ENCODE data around the gene KRTAP29-1. TPM values are rescaled to one million over a fixed set of nuclear protein-coding genes. Genes with fewer than 3 reads are reported as not detected.
"Not testable (repeated sequence)": the region's sequence is repeated elsewhere in the genome, so short reads cannot be mapped to it uniquely, and the experiment has no call there.

Gene KRTAP29-1
- total and polyA plus RNA-seq, 9 donors: not detected

DNA sequence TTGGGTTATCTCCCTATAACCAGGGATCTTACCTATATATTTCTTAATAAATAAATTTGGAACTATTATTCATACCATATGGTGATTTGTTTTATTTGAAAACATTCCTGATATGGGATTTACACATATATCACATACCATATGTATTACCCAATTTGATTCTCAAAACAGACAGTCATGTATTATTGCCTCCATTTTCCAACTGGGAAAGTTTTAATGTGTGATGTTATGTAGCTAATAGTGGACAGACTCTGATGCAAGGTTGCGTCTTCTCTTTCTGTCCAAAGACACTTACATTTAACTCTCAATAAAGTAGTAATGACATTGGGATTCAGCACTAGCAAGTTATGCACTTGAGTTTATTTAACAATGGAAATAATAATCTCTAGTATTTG is 46.4 kb downstream of the KRTAP29-1 start:
- TF ChIP-seq EP300 (IDR thresholded peaks at IDR 0.05) (no peak), POLR2A (IDR thresholded peaks at IDR 0.05) (no peak)
- TF ChIP-seq, protein P1, sequence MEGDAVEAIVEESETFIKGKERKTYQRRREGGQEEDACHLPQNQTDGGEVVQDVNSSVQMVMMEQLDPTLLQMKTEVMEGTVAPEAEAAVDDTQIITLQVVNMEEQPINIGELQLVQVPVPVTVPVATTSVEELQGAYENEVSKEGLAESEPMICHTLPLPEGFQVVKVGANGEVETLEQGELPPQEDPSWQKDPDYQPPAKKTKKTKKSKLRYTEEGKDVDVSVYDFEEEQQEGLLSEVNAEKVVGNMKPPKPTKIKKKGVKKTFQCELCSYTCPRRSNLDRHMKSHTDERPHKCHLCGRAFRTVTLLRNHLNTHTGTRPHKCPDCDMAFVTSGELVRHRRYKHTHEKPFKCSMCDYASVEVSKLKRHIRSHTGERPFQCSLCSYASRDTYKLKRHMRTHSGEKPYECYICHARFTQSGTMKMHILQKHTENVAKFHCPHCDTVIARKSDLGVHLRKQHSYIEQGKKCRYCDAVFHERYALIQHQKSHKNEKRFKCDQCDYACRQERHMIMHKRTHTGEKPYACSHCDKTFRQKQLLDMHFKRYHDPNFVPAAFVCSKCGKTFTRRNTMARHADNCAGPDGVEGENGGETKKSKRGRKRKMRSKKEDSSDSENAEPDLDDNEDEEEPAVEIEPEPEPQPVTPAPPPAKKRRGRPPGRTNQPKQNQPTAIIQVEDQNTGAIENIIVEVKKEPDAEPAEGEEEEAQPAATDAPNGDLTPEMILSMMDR (IDR thresholded peaks at IDR 0.05): no peak
- no peaks in the 10 kb centered on the region for H3K9me3 ChIP-seq
- H3K27ac ChIP-seq: no peak overlapping the region
- H3K4me3 ChIP-seq: no peak overlapping the region
- WGBS, 3 donors: 91 to 97% (median 94%) methylated on average over 1 of the region's 1 CpG
- no peaks in the 10 kb centered on the region for H3K36me3 ChIP-seq
- intact Hi-C loops (cut with DNase I): no loop called here
- H3K27me3 ChIP-seq: no peaks in the 10 kb centered on the region
- H3K4me1 ChIP-seq (ENCODE audit: insufficient read depth): no peaks in the 10 kb centered on the region
- no peak for DNase-seq

DNA sequence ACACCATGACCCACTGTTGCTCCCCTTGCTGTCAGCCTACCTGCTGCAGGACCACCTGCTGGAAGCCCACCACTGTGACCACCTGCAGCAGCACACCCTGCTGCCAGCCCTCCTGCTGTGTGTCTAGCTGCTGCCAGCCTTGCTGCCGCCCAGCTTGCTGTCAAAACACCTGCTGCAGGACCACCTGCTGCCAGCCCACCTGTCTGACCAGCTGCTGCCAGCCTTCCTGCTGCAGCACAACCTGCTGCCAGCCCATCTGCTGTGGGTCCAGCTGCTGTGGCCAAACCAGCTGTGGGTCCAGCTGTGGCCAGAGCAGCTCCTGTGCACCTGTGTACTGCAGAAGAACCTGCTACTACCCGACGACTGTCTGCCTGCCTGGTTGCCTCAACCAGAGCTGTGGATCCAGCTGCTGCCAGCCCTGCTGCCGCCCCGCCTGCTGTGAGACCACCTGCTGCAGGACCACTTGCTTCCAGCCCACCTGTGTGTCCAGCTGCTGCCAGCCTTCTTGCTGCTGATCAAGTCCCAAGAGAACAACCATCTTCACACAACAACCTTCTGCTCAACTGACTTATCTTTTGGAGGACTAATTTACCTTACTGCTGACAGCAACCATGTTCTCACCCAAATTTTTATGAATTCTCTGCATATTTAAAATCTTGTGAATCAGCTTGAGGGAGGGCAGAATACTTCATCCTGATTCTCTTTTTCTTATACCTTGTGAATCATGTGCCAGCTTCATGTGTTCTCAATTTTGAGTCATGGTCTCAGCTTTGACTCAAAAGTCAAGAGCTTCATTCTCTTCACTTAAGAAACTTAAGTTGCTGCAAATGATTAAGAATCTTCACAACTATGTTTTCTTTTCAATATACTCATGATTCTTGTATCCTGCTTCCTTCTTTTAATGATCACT is 47.0 kb downstream of the KRTAP29-1 start, which contains the start of gene KRTAP9-9:
KRTAP9-9 (plus strand) TSS at position 4 of the 910 bp plus-strand sequence.
- intact Hi-C loops (cut with DNase I); H3K9me3 ChIP-seq; H3K4me3 ChIP-seq; H3K27me3 ChIP-seq; H3K4me1 ChIP-seq (ENCODE audit: insufficient read depth); H3K36me3 ChIP-seq; DNase-seq; H3K27ac ChIP-seq: not testable (repeated sequence)
- 66 to 79% (median 71%) methylated on average over 4 to 5 of the region's 5 CpGs for WGBS, 3 donors

DNA sequence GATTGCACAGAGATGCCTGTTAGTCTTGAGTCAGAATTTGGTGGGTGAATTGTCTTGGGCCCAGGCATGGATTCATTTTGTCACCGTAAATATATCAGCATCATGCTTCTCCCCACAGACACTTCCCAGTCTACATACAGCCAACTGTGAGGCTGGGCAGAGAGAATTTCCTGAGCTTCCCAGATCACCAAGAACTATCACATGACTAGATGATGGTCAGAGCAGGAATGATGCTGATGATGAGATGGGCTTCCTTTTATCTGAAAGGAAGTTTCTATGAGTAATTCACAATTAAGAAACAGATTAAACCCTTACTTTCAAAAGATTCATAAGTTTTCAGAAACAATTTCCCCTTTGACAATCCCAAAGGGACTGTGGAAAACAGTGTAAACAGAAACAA is 47.8 kb downstream of the KRTAP29-1 start:
- TF ChIP-seq POLR2A (IDR thresholded peaks at IDR 0.05) (no peak), EP300 (IDR thresholded peaks at IDR 0.05) (no peak)
- TF ChIP-seq, protein P1 (IDR thresholded peaks at IDR 0.05): no peak
- DNase-seq: no peak
- H3K4me3 ChIP-seq: no peak overlapping the region
- no peaks in the 10 kb centered on the region for H3K36me3 ChIP-seq
- no peaks in the 10 kb centered on the region for H3K27me3 ChIP-seq
- H3K9me3 ChIP-seq: no peaks in the 10 kb centered on the region
- H3K4me1 ChIP-seq (ENCODE audit: insufficient read depth): no peaks in the 10 kb centered on the region
- H3K27ac ChIP-seq: no peak overlapping the region
- 32 to 53% (median 47%) methylated on average over 1 of the region's 1 CpG for WGBS, 3 donors
- intact Hi-C loops (cut with DNase I): no loop called here

Small RNA genes lying within 50 kb of the gene (small RNA-seq; reads per million reads assigned to genes)
- gene KRTAP9-10P: not detected

Other genes with a start within 250 kb of the KRTAP29-1 start
Only the 30 nearest of the 37 such genes appear.
- gene KRTAP4-16, start 200.6 kb downstream of the KRTAP29-1 start, total RNA-seq: not detected
- not detected for gene KRTAP4-16, start 200.6 kb downstream of the KRTAP29-1 start, polyA plus RNA-seq
- gene KRTAP4-9, start 197.5 kb downstream of the KRTAP29-1 start, total RNA-seq: not detected
- gene KRTAP4-9, start 197.5 kb downstream of the KRTAP29-1 start, polyA plus RNA-seq: not detected
- not detected for gene KRTAP4-11, start 184.5 kb downstream of the KRTAP29-1 start, total RNA-seq
- gene KRTAP4-11, start 184.5 kb downstream of the KRTAP29-1 start, polyA plus RNA-seq: not detected
- not detected for gene KRTAP4-12, start 178.7 kb downstream of the KRTAP29-1 start, total RNA-seq
- gene KRTAP4-12, start 178.7 kb downstream of the KRTAP29-1 start, polyA plus RNA-seq: not detected
- not detected for gene KRTAP4-6, start 162.3 kb downstream of the KRTAP29-1 start, total RNA-seq
- not detected for gene KRTAP4-6, start 162.3 kb downstream of the KRTAP29-1 start, polyA plus RNA-seq
- not detected for gene KRTAP4-5, start 153.0 kb downstream of the KRTAP29-1 start, total RNA-seq
- gene KRTAP4-5, start 153.0 kb downstream of the KRTAP29-1 start, polyA plus RNA-seq: not detected
- not detected for gene KRTAP4-4, start 142.1 kb downstream of the KRTAP29-1 start, total RNA-seq
- not detected for gene KRTAP4-4, start 142.1 kb downstream of the KRTAP29-1 start, polyA plus RNA-seq
- not detected for gene KRTAP4-3, start 134.6 kb downstream of the KRTAP29-1 start, total RNA-seq
- gene KRTAP4-3, start 134.6 kb downstream of the KRTAP29-1 start, polyA plus RNA-seq: not detected
- gene KRTAP4-2, start 124.6 kb downstream of the KRTAP29-1 start, total RNA-seq: not detected
- not detected for gene KRTAP4-2, start 124.6 kb downstream of the KRTAP29-1 start, polyA plus RNA-seq
- not detected for gene KRTAP4-1, start 117.9 kb downstream of the KRTAP29-1 start, total RNA-seq
- gene KRTAP4-1, start 117.9 kb downstream of the KRTAP29-1 start, polyA plus RNA-seq: not detected
- not detected for gene KRTAP9-1, start 113.0 kb downstream of the KRTAP29-1 start, total RNA-seq
- gene KRTAP9-1, start 113.0 kb downstream of the KRTAP29-1 start, polyA plus RNA-seq: not detected
- not detected for gene KRTAP9-2, start 76.2 kb downstream of the KRTAP29-1 start, total RNA-seq
- gene KRTAP9-2, start 76.2 kb downstream of the KRTAP29-1 start, polyA plus RNA-seq: not detected
- not detected for gene KRTAP9-3, start 70.4 kb downstream of the KRTAP29-1 start, total RNA-seq
- not detected for gene KRTAP9-3, start 70.4 kb downstream of the KRTAP29-1 start, polyA plus RNA-seq
- gene KRTAP9-8, start 64.9 kb downstream of the KRTAP29-1 start, total RNA-seq: not detected
- not detected for gene KRTAP9-8, start 64.9 kb downstream of the KRTAP29-1 start, polyA plus RNA-seq
- gene KRTAP9-4, start 53.2 kb downstream of the KRTAP29-1 start, total RNA-seq: not detected
- not detected for gene KRTAP9-4, start 53.2 kb downstream of the KRTAP29-1 start, polyA plus RNA-seq
- not detected for gene KRTAP9-9, start 47.5 kb downstream of the KRTAP29-1 start, total RNA-seq
- not detected for gene KRTAP9-9, start 47.5 kb downstream of the KRTAP29-1 start, polyA plus RNA-seq
- gene KRTAP9-6, start 37.5 kb downstream of the KRTAP29-1 start, total RNA-seq: not detected
- not detected for gene KRTAP9-6, start 37.5 kb downstream of the KRTAP29-1 start, polyA plus RNA-seq
- not detected for gene KRTAP9-7, start 27.2 kb downstream of the KRTAP29-1 start, total RNA-seq
- not detected for gene KRTAP9-7, start 27.2 kb downstream of the KRTAP29-1 start, polyA plus RNA-seq
- gene KRTAP16-1, start 6.5 kb upstream of the KRTAP29-1 start, total RNA-seq: not detected
- gene KRTAP16-1, start 6.5 kb upstream of the KRTAP29-1 start, polyA plus RNA-seq: not detected
- gene KRTAP17-1, start 12.9 kb upstream of the KRTAP29-1 start, total RNA-seq: not detected
- not detected for gene KRTAP17-1, start 12.9 kb upstream of the KRTAP29-1 start, polyA plus RNA-seq
- gene KRT33A, start 48.0 kb upstream of the KRTAP29-1 start, total RNA-seq: not detected
- not detected for gene KRT33A, start 48.0 kb upstream of the KRTAP29-1 start, polyA plus RNA-seq
- not detected for gene KRT33B, start 67.0 kb upstream of the KRTAP29-1 start, total RNA-seq
- gene KRT33B, start 67.0 kb upstream of the KRTAP29-1 start, polyA plus RNA-seq: not detected
- not detected for gene KRT34, start 79.5 kb upstream of the KRTAP29-1 start, total RNA-seq
- not detected for gene KRT34, start 79.5 kb upstream of the KRTAP29-1 start, polyA plus RNA-seq
- not detected for gene KRT31, start 94.8 kb upstream of the KRTAP29-1 start, total RNA-seq
- gene KRT31, start 94.8 kb upstream of the KRTAP29-1 start, polyA plus RNA-seq: not detected
- gene KRT37, start 121.7 kb upstream of the KRTAP29-1 start, total RNA-seq: not detected
- not detected for gene KRT37, start 121.7 kb upstream of the KRTAP29-1 start, polyA plus RNA-seq
- not detected for gene KRT38, start 138.1 kb upstream of the KRTAP29-1 start, total RNA-seq
- not detected for gene KRT38, start 138.1 kb upstream of the KRTAP29-1 start, polyA plus RNA-seq
- under 1 TPM in 2 of 7 donors, not detected in 5; 0.18 to 0.20 TPM for gene KRT32, start 164.5 kb upstream of the KRTAP29-1 start, total RNA-seq
- gene KRT32, start 164.5 kb upstream of the KRTAP29-1 start, polyA plus RNA-seq: under 1 TPM in 1 of 2 donors, not detected in 1; 0.33 TPM
- not detected for gene KRT35, start 178.3 kb upstream of the KRTAP29-1 start, total RNA-seq
- gene KRT35, start 178.3 kb upstream of the KRTAP29-1 start, polyA plus RNA-seq: not detected
- gene KRT36, start 187.1 kb upstream of the KRTAP29-1 start, total RNA-seq: not detected
- under 1 TPM in 1 of 2 donors, not detected in 1; 0.50 TPM for gene KRT36, start 187.1 kb upstream of the KRTAP29-1 start, polyA plus RNA-seq
- 1 to 10 TPM in 3 of 7 donors, under 1 TPM in 2, not detected in 2; 0.32 to 3.7 (median 3.2) TPM for gene KRT13, start 202.8 kb upstream of the KRTAP29-1 start, total RNA-seq
- 1 to 10 TPM in 1 of 2 donors, under 1 TPM in 1; 0.16 to 1.1 TPM for gene KRT13, start 202.8 kb upstream of the KRTAP29-1 start, polyA plus RNA-seq

Measured in ovary (tissue), 9 donors.